ENCODE data around the gene COL4A3. TPM values are rescaled to one million over a fixed set of nuclear protein-coding genes. Genes with fewer than 3 reads are reported as not detected.

The COL4A3 gene
- total RNA-seq, 2 donors from 2014 or later: 0.56 to 0.61 TPM

Other genes with a start within 250 kb of the COL4A3 start
- 1 to 10 TPM; 1.5 to 2.0 TPM for gene COL4A4, start 419 bp upstream of the COL4A3 start, total RNA-seq
- gene MFF, start 160.6 kb downstream of the COL4A3 start, total RNA-seq: 10 to 100 TPM; 60.4 to 71.5 TPM
- 10 to 100 TPM in 1 of 2 donors, 1 to 10 TPM in 1; 3.8 to 54.3 TPM for gene TM4SF20, start 214.7 kb downstream of the COL4A3 start, total RNA-seq
- not detected for gene SCYGR1, start 223.3 kb downstream of the COL4A3 start, total RNA-seq

All from left colon (tissue), 2 donors.